Natural killer cell treated with Interleukin-12 subunit alpha and Interleukin-12 subunit beta and Interleukin-15 and Interleukin-18, amount 100 ng/mL, for 72 hours (primary cell): ENCODE measurements around the gene ADIPOR2. TPM values are rescaled to one million over a fixed set of nuclear protein-coding genes. Genes with fewer than 3 reads are reported as not detected.

Experiments used
- ATAC-seq, 2 donors: fragments of 150-1000 bp; cut with Tn5 transposase in 1 of 2; sonication (Bioruptor Pico), chemical (Tn5 transposase) in 1 of 2; 2 replicates each; pipeline ENCODE4 v1.10.0; 2021
- DNase-seq: peaks from one replicate; pipeline ENCODE4 v3.0.0; 2022; ENCODE audit warnings: low spot score
- H3K27ac Mint-ChIP-seq, 2 donors: 1 replicate in 1 of 2; 2 replicates in 1 of 2; pipeline ENCODE4 v1.8.0; 2022; ENCODE audit warnings: mixed read lengths in 2 of 2, mild to moderate bottlenecking in 1 of 2, moderate library complexity in 1 of 2
- H3K27me3 Mint-ChIP-seq, 2 donors: 1 replicate in 1 of 2; 2 replicates in 1 of 2; pipeline ENCODE4 v1.8.0; 2022; ENCODE audit warnings: mixed read lengths in 2 of 2
- H3K36me3 Mint-ChIP-seq: one replicate; pipeline ENCODE4 v1.8.0; 2022; ENCODE audit warnings: mixed read lengths
- H3K4me1 Mint-ChIP-seq, 2 donors: 1 replicate in 1 of 2; 2 replicates in 1 of 2; pipeline ENCODE4 v1.8.0; 2022; ENCODE audit warnings: low read depth in 2 of 2, mixed read lengths in 2 of 2, mild to moderate bottlenecking in 1 of 2
- H3K4me3 Mint-ChIP-seq: one replicate; pipeline ENCODE4 v1.8.0; 2022; ENCODE audit warnings: mixed read lengths
- H3K9me3 Mint-ChIP-seq: 2 replicates; pipeline ENCODE4 v1.8.0; 2022; ENCODE audit warnings: mixed read lengths
- total RNA-seq, 2 donors: library from RNA; stranded (reverse); gene quantifications; one replicate each; pipeline ENCODE4 v1.2.3, GENCODE V29; 2022

Gene ADIPOR2
- 10 to 100 TPM; 72.5 to 74.5 TPM for total RNA-seq

GRCh38 chr12:1690578-1691122 lies at the start of gene ADIPOR2:
TSS of gene ADIPOR2 (plus strand) at chr12:1691070. CDS start at chr12:1754344, 63,274 bp downstream.
- Mint-ChIP-seq H3K27ac (peak within 1 kb of the TSS; percentile 79 to 99), H3K9me3 (no peaks in the 10 kb centered on the region), H3K27me3 (peaks cover 0 to 3% of the 10 kb centered on the region in 2 donors), H3K4me3 (peak within 1 kb of the TSS; percentile 94), H3K4me1 (peaks cover 22 to 25% of the 10 kb centered on the region in 2 donors), H3K36me3 (no peaks in the 10 kb centered on the region)
- DNase-seq (peak; percentile 96), ATAC-seq (peak; percentile 99 to 100)

- H3K27ac Mint-ChIP-seq = no peak overlapping the region
These were observed 48.4 kb upstream of the ADIPOR2 start for GRCh38 chr12:1642513-1642912.

GRCh38 chr12:1643043-1643442 lies 47.8 kb upstream of the ADIPOR2 start:
- H3K36me3 Mint-ChIP-seq = no peaks in the 10 kb centered on the region
- no peak overlapping the region for H3K27ac Mint-ChIP-seq
- H3K4me1 Mint-ChIP-seq = peaks cover 0 to 6% of the 10 kb centered on the region in 2 donors
- H3K27me3 Mint-ChIP-seq = peaks cover 7 to 9% of the 10 kb centered on the region in 2 donors
- H3K4me3 Mint-ChIP-seq = no peak overlapping the region
- no peak for DNase-seq
- H3K9me3 Mint-ChIP-seq = no peaks in the 10 kb centered on the region
- ATAC-seq = no peak

More at GRCh38 chr12:1642513-1642912, 48.4 kb upstream of the ADIPOR2 start:
- H3K4me1 Mint-ChIP-seq = peaks cover 0 to 6% of the 10 kb centered on the region in 2 donors
- H3K36me3 Mint-ChIP-seq = no peaks in the 10 kb centered on the region
- ATAC-seq (no peak), DNase-seq (no peak)
- H3K9me3 Mint-ChIP-seq = no peaks in the 10 kb centered on the region
- H3K27me3 Mint-ChIP-seq = peaks cover 7 to 8% of the 10 kb centered on the region in 2 donors
- H3K4me3 Mint-ChIP-seq = no peak overlapping the region

- ATAC-seq = no peak
- no peaks in the 10 kb centered on the region for H3K9me3 Mint-ChIP-seq
- DNase-seq = no peak
- peaks cover 7 to 12% of the 10 kb centered on the region in 2 donors for H3K27me3 Mint-ChIP-seq
- no peak overlapping the region for H3K4me3 Mint-ChIP-seq
- H3K27ac Mint-ChIP-seq = no peak overlapping the region
- H3K36me3 Mint-ChIP-seq = no peaks in the 10 kb centered on the region
- H3K4me1 Mint-ChIP-seq = peaks cover 0 to 6% of the 10 kb centered on the region in 2 donors
These were observed 46.9 kb upstream of the ADIPOR2 start for GRCh38 chr12:1643905-1644533.

GRCh38 chr12:1644534-1645438 lies 46.1 kb upstream of the ADIPOR2 start:
- peaks cover 6 to 14% of the 10 kb centered on the region in 2 donors for H3K27me3 Mint-ChIP-seq
- no peaks in the 10 kb centered on the region for H3K9me3 Mint-ChIP-seq
- H3K4me1 Mint-ChIP-seq = peaks cover 0 to 6% of the 10 kb centered on the region in 2 donors
- no peak overlapping the region for H3K4me3 Mint-ChIP-seq
- DNase-seq (no peak), ATAC-seq (no peak)
- H3K36me3 Mint-ChIP-seq = no peaks in the 10 kb centered on the region
- H3K27ac Mint-ChIP-seq = no peak overlapping the region

GRCh38 chr12:1645819-1646218 lies 45.1 kb upstream of the ADIPOR2 start:
- H3K27me3 Mint-ChIP-seq = peaks cover 0 to 20% of the 10 kb centered on the region in 2 donors
- DNase-seq (no peak), ATAC-seq (no peak)
- H3K9me3 Mint-ChIP-seq = no peaks in the 10 kb centered on the region
- no peak overlapping the region for H3K4me3 Mint-ChIP-seq
- H3K36me3 Mint-ChIP-seq = no peaks in the 10 kb centered on the region
- H3K27ac Mint-ChIP-seq = no peak overlapping the region
- H3K4me1 Mint-ChIP-seq = peaks cover 0 to 6% of the 10 kb centered on the region in 2 donors

- ATAC-seq (no peak), DNase-seq (no peak)
- H3K27ac Mint-ChIP-seq = no peak overlapping the region
- H3K36me3 Mint-ChIP-seq = no peaks in the 10 kb centered on the region
- peaks cover 0 to 6% of the 10 kb centered on the region in 2 donors for H3K4me1 Mint-ChIP-seq
- H3K4me3 Mint-ChIP-seq = no peak overlapping the region
- peaks cover 3 to 20% of the 10 kb centered on the region in 2 donors for H3K27me3 Mint-ChIP-seq
- no peaks in the 10 kb centered on the region for H3K9me3 Mint-ChIP-seq
These were observed 44.1 kb upstream of the ADIPOR2 start for GRCh38 chr12:1646569-1647284.

GRCh38 chr12:1647285-1647669 lies 43.6 kb upstream of the ADIPOR2 start:
- Mint-ChIP-seq H3K4me1 (peaks cover 0 to 6% of the 10 kb centered on the region in 2 donors), H3K9me3 (no peaks in the 10 kb centered on the region), H3K27me3 (peaks cover 5 to 22% of the 10 kb centered on the region in 2 donors), H3K27ac (no peak overlapping the region), H3K4me3 (no peak overlapping the region), H3K36me3 (no peaks in the 10 kb centered on the region)
- ATAC-seq (no peak), DNase-seq (no peak)

GRCh38 chr12:1650260-1650977 lies 40.5 kb upstream of the ADIPOR2 start:
- H3K4me3 Mint-ChIP-seq = no peak overlapping the region

GRCh38 chr12:1650978-1651361 lies 39.9 kb upstream of the ADIPOR2 start:
- ATAC-seq = no peak
- no peak for DNase-seq
- peaks cover 5 to 20% of the 10 kb centered on the region in 2 donors for H3K27me3 Mint-ChIP-seq
- peaks cover 0 to 6% of the 10 kb centered on the region in 2 donors for H3K4me1 Mint-ChIP-seq
- H3K4me3 Mint-ChIP-seq = no peak overlapping the region
- no peaks in the 10 kb centered on the region for H3K36me3 Mint-ChIP-seq
- H3K27ac Mint-ChIP-seq = no peak overlapping the region
- no peaks in the 10 kb centered on the region for H3K9me3 Mint-ChIP-seq

More at GRCh38 chr12:1650260-1650977, 40.5 kb upstream of the ADIPOR2 start:
- Mint-ChIP-seq H3K27me3 (peaks cover 5 to 20% of the 10 kb centered on the region in 2 donors), H3K27ac (no peak overlapping the region), H3K36me3 (no peaks in the 10 kb centered on the region), H3K4me1 (peaks cover 0 to 6% of the 10 kb centered on the region in 2 donors), H3K9me3 (no peaks in the 10 kb centered on the region)
- DNase-seq (no peak), ATAC-seq (no peak)

GRCh38 chr12:1651946-1652345 lies 38.9 kb upstream of the ADIPOR2 start:
- no peaks in the 10 kb centered on the region for H3K36me3 Mint-ChIP-seq
- no peak overlapping the region for H3K4me3 Mint-ChIP-seq
- ATAC-seq (no peak), DNase-seq (no peak)
- no peak overlapping the region for H3K27ac Mint-ChIP-seq
- peaks cover 0 to 5% of the 10 kb centered on the region in 2 donors for H3K4me1 Mint-ChIP-seq
- H3K9me3 Mint-ChIP-seq = no peaks in the 10 kb centered on the region
- H3K27me3 Mint-ChIP-seq = peaks cover 5 to 20% of the 10 kb centered on the region in 2 donors

- ATAC-seq (no peak), DNase-seq (no peak)
- Mint-ChIP-seq H3K4me3 (no peak overlapping the region), H3K27ac (no peak overlapping the region), H3K27me3 (peaks cover 5% of the 10 kb centered on the region in 2 donors), H3K4me1 (no peaks in the 10 kb centered on the region), H3K9me3 (no peaks in the 10 kb centered on the region), H3K36me3 (no peaks in the 10 kb centered on the region)
These were observed 35.6 kb upstream of the ADIPOR2 start for GRCh38 chr12:1655225-1655788.
